ENCODE results near the gene MPEG1.

The MPEG1 gene

GRCh38 chr11:59212744-59213631 is at the start of gene MPEG1:
TSS of gene MPEG1 (minus strand) at chr11:59212927. CDS start at chr11:59212865, 62 bp downstream.
- no peak for DNase-seq

GRCh38 chr11:59262177-59262818 is 49.6 kb upstream of the MPEG1 start:
- no peak for DNase-seq

GRCh38 chr11:59261150-59261549 is 48.4 kb upstream of the MPEG1 start:
- DNase-seq = no peak

- no peak for DNase-seq
These were observed 47.2 kb upstream of the MPEG1 start for GRCh38 chr11:59259867-59260475.

GRCh38 chr11:59259047-59259446 is 46.3 kb upstream of the MPEG1 start:
- DNase-seq = no peak

GRCh38 chr11:59255281-59255680 is 42.6 kb upstream of the MPEG1 start:
- no peak for DNase-seq

- no peak for DNase-seq
These were observed 41.6 kb upstream of the MPEG1 start for GRCh38 chr11:59254286-59254685.

GRCh38 chr11:59253001-59253400 is 40.3 kb upstream of the MPEG1 start:
- no peak for DNase-seq

GRCh38 chr11:59249535-59249934 is 36.8 kb upstream of the MPEG1 start:
- DNase-seq = no peak

- peak; percentile 2 for DNase-seq
These were observed 35.0 kb upstream of the MPEG1 start for GRCh38 chr11:59247531-59248227.

GRCh38 chr11:59243633-59244032 is 30.9 kb upstream of the MPEG1 start:
- DNase-seq = no peak

GRCh38 chr11:59240322-59240721 is 27.6 kb upstream of the MPEG1 start:
- no peak for DNase-seq

GRCh38 chr11:59226396-59226795 is 13.7 kb upstream of the MPEG1 start:
- no peak for DNase-seq

GRCh38 chr11:59225017-59225416 is 12.3 kb upstream of the MPEG1 start:
- DNase-seq = no peak

- DNase-seq = no peak
These were observed 11.7 kb upstream of the MPEG1 start for GRCh38 chr11:59224351-59224928.

- DNase-seq = peak; percentile 43
These were observed 10.9 kb upstream of the MPEG1 start for GRCh38 chr11:59223611-59224010.

GRCh38 chr11:59223177-59223576 is 10.4 kb upstream of the MPEG1 start:
- no peak for DNase-seq

GRCh38 chr11:59222464-59223060 is 9.8 kb upstream of the MPEG1 start:
- DNase-seq = no peak

- DNase-seq = peak; percentile 78
These were observed 8.7 kb upstream of the MPEG1 start for GRCh38 chr11:59221441-59221840.

- DNase-seq = no peak
These were observed 7.1 kb upstream of the MPEG1 start for GRCh38 chr11:59219836-59220235.

GRCh38 chr11:59218893-59219292 is 6.2 kb upstream of the MPEG1 start:
- DNase-seq = no peak

GRCh38 chr11:59218319-59218718 is 5.6 kb upstream of the MPEG1 start:
- no peak for DNase-seq

All from fibroblast of upper back skin (primary cell).